ENCODE data around the gene THADA.

The THADA gene

GRCh38 chr2:43569921-43570320, 25.9 kb downstream of the THADA start:
- DNase-seq (ENCODE audit: insufficient read length, low spot score) (no peak), FAIRE-seq (no peak)
- no peak for TF ChIP-seq CTCF (IDR thresholded peaks at IDR 0.05; ENCODE audit: insufficient read depth, missing control alignments)

GRCh38 chr2:43568228-43568627, 27.6 kb downstream of the THADA start:
- DNase-seq (ENCODE audit: insufficient read length, low spot score) (no peak), FAIRE-seq (peak; percentile 32)
- no peak for TF ChIP-seq CTCF (IDR thresholded peaks at IDR 0.05; ENCODE audit: insufficient read depth, missing control alignments)

GRCh38 chr2:43566461-43566729, 29.4 kb downstream of the THADA start:
- no peak for DNase-seq (ENCODE audit: insufficient read length, low spot score)
- FAIRE-seq, result no peak
- no peak for TF ChIP-seq CTCF (IDR thresholded peaks at IDR 0.05; ENCODE audit: insufficient read depth, missing control alignments)

- FAIRE-seq (no peak), DNase-seq (ENCODE audit: insufficient read length, low spot score) (no peak)
- no peak for TF ChIP-seq CTCF (IDR thresholded peaks at IDR 0.05; ENCODE audit: insufficient read depth, missing control alignments)
These were observed 32.2 kb downstream of the THADA start for GRCh38 chr2:43563679-43564078.

GRCh38 chr2:43560231-43560547, 35.6 kb downstream of the THADA start:
- no peak for DNase-seq (ENCODE audit: insufficient read length, low spot score)
- no peak for FAIRE-seq
- TF ChIP-seq CTCF (IDR thresholded peaks at IDR 0.05; ENCODE audit: insufficient read depth, missing control alignments), result no peak

GRCh38 chr2:43559391-43560230, 36.2 kb downstream of the THADA start:
- FAIRE-seq (no peak), DNase-seq (ENCODE audit: insufficient read length, low spot score) (no peak)
- TF ChIP-seq CTCF (IDR thresholded peaks at IDR 0.05; ENCODE audit: insufficient read depth, missing control alignments), result no peak

- FAIRE-seq, result no peak
- TF ChIP-seq CTCF (IDR thresholded peaks at IDR 0.05; ENCODE audit: insufficient read depth, missing control alignments), result no peak
- no peak for DNase-seq (ENCODE audit: insufficient read length, low spot score)
These were observed 38.6 kb downstream of the THADA start for GRCh38 chr2:43557196-43557595.

All from D721Med (cell line).